OCI-LY1 (cell line): Measurements from ENCODE around the gene ATP11A.

Source experiments
- EZH2 ChIP-seq: fragments of 200-600 bp; sonication (generic), shearing (Covaris generic); IDR thresholded peaks from 2 replicates; pipeline ENCODE4 v1.8.0; 2017; ENCODE audit warnings: borderline replicate concordance, mixed run types, mild to moderate bottlenecking, antibody characterized with exemption, low read length, moderate library complexity, mixed read lengths
- TF ChIP-seq, protein P1 (sequence below): fragments of 200-600 bp; sonication (generic), shearing (Covaris generic); IDR thresholded peaks from 2 replicates; pipeline ENCODE4 v1.5.1; 2017; ENCODE audit warnings: mild to moderate bottlenecking, antibody characterized with exemption, low read length, moderate library complexity, mixed read lengths

DNA sequence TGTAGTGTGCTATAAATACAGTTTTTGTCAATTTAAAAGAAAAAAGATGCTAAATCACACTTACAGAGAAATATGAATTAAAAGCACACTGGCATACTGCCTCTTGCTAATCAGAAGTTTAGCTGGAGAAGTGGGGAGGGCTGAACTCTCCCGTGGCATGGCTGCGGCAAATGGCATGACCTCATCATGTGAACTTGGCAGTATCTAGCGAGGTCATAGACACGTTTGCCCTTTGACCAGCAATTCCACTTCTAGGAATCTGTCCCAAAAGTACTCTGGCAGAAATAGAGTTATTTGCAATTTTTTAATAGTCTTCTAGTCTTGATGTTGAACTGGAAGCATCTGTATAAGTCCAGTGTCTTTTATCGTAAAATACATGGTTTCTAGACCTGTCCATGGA is 237.2 kb downstream of the ATP11A start:
- TF ChIP-seq, protein P1, sequence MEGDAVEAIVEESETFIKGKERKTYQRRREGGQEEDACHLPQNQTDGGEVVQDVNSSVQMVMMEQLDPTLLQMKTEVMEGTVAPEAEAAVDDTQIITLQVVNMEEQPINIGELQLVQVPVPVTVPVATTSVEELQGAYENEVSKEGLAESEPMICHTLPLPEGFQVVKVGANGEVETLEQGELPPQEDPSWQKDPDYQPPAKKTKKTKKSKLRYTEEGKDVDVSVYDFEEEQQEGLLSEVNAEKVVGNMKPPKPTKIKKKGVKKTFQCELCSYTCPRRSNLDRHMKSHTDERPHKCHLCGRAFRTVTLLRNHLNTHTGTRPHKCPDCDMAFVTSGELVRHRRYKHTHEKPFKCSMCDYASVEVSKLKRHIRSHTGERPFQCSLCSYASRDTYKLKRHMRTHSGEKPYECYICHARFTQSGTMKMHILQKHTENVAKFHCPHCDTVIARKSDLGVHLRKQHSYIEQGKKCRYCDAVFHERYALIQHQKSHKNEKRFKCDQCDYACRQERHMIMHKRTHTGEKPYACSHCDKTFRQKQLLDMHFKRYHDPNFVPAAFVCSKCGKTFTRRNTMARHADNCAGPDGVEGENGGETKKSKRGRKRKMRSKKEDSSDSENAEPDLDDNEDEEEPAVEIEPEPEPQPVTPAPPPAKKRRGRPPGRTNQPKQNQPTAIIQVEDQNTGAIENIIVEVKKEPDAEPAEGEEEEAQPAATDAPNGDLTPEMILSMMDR: no peak
- TF ChIP-seq EZH2: no peak
